B cell (primary cell): ENCODE results near the gene FEZF1.

Source experiments
- CTCF ChIP-seq: fragments of 200-600 bp; IDR thresholded peaks from one replicate; pipeline ENCODE4 v1.8.0; 2022; ENCODE audit warnings: antibody characterized with exemption, mild to moderate bottlenecking
- EZH2 ChIP-seq: IDR thresholded peaks from 2 replicates; pipeline ENCODE4 v1.6.1; 2012; ENCODE audit warnings: borderline replicate concordance, low read depth, mild to moderate bottlenecking, moderate library complexity, low read length; ENCODE audit not compliant: insufficient read depth, poor library complexity, severe bottlenecking

GRCh38 chr7:122257056-122257455 is 47.5 kb downstream of the FEZF1 start:
- no peak for TF ChIP-seq CTCF
- no peak for TF ChIP-seq EZH2
